Measurements from ENCODE around the gene MOCS3. TPM values are rescaled to one million over a fixed set of nuclear protein-coding genes. Genes with fewer than 3 reads are reported as not detected.

The MOCS3 gene
- total and polyA plus RNA-seq, 2 of the 13 experiments (the other 11 are each of a cell fraction or from before 2014, with no cell fraction given) = 3.7 to 8.4 TPM

DNA sequence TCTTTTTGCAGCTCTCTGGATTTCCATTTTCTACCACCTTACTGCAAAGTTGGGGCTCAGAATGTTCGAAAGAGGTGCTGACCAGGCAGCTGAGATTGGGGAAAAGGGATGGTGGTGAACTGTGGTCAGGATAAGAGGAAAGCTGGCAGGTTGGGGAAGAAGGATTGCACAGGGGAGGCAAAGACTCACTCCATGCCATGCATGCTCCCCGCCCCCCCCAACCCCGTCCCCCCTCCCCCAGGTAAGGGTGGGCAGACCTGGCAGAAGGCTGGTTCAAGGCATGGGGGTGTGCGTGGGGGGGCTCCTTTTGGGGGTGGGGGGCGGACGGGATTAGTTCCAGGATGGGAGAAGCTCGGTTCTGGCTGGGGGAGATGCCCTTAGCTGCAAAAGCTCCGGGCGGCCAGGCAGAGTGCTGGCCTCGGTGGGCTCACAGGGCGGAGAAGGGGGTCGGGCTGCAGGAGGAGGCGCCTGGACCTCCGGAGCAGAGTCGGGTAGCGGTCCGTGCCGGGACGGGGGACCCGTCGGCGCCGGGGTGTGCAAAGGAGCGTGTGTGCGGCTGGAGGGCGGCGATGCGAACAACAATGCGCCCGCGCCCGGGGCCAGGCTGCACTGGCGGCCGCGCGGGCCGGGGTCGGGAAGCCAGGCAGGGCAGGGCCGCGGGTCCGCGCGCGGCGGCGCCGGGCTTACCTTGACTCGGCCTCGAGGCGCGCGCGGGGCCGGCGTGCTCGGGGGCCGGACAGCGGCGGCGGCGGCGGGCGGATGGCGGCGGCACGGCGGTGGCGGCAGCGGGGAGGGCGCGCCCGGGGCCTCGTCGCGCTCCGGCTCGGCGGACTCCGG is 28.3 kb upstream of the MOCS3 start (continued):
- TF ChIP-seq, protein P1, sequence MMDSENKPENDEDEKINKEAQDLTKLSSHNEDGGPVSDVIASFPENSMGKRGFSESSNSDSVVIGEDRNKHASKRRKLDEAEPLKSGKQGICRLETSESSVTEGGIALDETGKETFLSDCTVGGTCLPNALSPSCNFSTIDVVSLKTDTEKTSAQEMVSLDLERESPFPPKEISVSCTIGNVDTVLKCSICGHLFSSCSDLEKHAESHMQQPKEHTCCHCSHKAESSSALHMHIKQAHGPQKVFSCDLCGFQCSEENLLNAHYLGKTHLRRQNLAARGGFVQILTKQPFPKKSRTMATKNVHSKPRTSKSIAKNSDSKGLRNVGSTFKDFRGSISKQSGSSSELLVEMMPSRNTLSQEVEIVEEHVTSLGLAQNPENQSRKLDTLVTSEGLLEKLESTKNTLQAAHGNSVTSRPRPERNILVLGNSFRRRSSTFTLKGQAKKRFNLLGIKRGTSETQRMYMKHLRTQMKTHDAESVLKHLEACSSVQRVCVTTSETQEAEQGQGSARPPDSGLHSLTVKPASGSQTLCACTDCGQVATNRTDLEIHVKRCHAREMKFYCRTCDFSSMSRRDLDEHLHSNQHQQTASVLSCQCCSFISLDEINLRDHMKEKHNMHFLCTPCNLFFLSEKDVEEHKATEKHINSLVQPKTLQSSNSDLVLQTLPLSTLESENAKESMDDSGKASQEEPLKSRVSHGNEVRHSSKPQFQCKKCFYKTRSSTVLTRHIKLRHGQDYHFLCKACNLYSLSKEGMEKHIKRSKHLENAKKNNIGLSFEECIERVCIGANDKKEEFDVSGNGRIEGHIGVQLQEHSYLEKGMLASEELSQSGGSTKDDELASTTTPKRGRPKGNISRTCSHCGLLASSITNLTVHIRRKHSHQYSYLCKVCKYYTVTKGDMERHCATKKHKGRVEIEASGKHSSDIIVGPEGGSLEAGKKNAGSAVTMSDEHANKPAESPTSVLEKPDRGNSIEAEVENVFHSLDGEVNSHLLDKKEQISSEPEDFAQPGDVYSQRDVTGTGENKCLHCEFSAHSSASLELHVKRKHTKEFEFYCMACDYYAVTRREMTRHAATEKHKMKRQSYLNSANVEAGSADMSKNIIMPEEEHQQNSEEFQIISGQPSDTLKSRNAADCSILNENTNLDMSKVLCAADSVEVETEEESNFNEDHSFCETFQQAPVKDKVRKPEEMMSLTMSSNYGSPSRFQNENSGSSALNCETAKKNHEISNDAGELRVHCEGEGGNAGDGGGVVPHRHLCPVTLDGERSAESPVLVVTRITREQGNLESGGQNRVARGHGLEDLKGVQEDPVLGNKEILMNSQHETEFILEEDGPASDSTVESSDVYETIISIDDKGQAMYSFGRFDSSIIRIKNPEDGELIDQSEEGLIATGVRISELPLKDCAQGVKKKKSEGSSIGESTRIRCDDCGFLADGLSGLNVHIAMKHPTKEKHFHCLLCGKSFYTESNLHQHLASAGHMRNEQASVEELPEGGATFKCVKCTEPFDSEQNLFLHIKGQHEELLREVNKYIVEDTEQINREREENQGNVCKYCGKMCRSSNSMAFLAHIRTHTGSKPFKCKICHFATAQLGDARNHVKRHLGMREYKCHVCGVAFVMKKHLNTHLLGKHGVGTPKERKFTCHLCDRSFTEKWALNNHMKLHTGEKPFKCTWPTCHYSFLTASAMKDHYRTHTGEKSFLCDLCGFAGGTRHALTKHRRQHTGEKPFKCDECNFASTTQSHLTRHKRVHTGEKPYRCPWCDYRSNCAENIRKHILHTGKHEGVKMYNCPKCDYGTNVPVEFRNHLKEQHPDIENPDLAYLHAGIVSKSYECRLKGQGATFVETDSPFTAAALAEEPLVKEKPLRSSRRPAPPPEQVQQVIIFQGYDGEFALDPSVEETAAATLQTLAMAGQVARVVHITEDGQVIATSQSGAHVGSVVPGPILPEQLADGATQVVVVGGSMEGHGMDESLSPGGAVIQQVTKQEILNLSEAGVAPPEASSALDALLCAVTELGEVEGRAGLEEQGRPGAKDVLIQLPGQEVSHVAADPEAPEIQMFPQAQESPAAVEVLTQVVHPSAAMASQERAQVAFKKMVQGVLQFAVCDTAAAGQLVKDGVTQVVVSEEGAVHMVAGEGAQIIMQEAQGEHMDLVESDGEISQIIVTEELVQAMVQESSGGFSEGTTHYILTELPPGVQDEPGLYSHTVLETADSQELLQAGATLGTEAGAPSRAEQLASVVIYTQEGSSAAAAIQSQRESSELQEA (CRISPR knock-in tag; IDR thresholded peaks at IDR 0.05; ENCODE audit: not compliant biosample characterization) = no peak
- TF ChIP-seq ZMYM4 (CRISPR knock-in tag; IDR thresholded peaks at IDR 0.05) (no peak), ZNF550 (CRISPR knock-in tag; IDR thresholded peaks at IDR 0.05; ENCODE audit: borderline replicate concordance) (no peak), JDP2 (CRISPR knock-in tag; IDR thresholded peaks at IDR 0.05; ENCODE audit: borderline replicate concordance) (no peak), IKZF4 (CRISPR knock-in tag; IDR thresholded peaks at IDR 0.05; ENCODE audit: borderline replicate concordance, low read depth, not compliant biosample characterization) (no peak), RAD21 (CRISPR knock-in tag; IDR thresholded peaks at IDR 0.05) (peak; percentile 46), REPIN1 (CRISPR knock-in tag; IDR thresholded peaks at IDR 0.05; ENCODE audit: borderline replicate concordance, low read depth) (no peak), GZF1 (CRISPR knock-in tag; IDR thresholded peaks at IDR 0.05) (no peak), RBFOX2 (IDR thresholded peaks at IDR 0.05; ENCODE audit: low read depth, low read length) (peak; percentile 56), ADNP (CRISPR knock-in tag; IDR thresholded peaks at IDR 0.05) (no peak), ZFP82 (CRISPR knock-in tag; IDR thresholded peaks at IDR 0.05; ENCODE audit: borderline replicate concordance) (peak; percentile 79; the same call in 1 of the 2 replicates)
- TF ChIP-seq, protein P2, sequence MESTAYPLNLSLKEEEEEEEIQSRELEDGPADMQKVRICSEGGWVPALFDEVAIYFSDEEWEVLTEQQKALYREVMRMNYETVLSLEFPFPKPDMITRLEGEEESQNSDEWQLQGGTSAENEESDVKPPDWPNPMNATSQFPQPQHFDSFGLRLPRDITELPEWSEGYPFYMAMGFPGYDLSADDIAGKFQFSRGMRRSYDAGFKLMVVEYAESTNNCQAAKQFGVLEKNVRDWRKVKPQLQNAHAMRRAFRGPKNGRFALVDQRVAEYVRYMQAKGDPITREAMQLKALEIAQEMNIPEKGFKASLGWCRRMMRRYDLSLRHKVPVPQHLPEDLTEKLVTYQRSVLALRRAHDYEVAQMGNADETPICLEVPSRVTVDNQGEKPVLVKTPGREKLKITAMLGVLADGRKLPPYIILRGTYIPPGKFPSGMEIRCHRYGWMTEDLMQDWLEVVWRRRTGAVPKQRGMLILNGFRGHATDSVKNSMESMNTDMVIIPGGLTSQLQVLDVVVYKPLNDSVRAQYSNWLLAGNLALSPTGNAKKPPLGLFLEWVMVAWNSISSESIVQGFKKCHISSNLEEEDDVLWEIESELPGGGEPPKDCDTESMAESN (CRISPR knock-in tag; conservative IDR thresholded peaks at IDR 0.05) = 0 out of 2 replicates have a peak, but pooled peaks have one; percentile 7
- TF ChIP-seq, protein P3, sequence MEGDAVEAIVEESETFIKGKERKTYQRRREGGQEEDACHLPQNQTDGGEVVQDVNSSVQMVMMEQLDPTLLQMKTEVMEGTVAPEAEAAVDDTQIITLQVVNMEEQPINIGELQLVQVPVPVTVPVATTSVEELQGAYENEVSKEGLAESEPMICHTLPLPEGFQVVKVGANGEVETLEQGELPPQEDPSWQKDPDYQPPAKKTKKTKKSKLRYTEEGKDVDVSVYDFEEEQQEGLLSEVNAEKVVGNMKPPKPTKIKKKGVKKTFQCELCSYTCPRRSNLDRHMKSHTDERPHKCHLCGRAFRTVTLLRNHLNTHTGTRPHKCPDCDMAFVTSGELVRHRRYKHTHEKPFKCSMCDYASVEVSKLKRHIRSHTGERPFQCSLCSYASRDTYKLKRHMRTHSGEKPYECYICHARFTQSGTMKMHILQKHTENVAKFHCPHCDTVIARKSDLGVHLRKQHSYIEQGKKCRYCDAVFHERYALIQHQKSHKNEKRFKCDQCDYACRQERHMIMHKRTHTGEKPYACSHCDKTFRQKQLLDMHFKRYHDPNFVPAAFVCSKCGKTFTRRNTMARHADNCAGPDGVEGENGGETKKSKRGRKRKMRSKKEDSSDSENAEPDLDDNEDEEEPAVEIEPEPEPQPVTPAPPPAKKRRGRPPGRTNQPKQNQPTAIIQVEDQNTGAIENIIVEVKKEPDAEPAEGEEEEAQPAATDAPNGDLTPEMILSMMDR (CRISPR knock-in tag; IDR thresholded peaks at IDR 0.05) = no peak

All from HepG2 (cell line).